ENCODE data around the gene SQOR. TPM values are rescaled to one million over a fixed set of nuclear protein-coding genes. Genes with fewer than 3 reads are reported as not detected.

Gene SQOR
- total and polyA plus RNA-seq, 2 experiments from 2014 or later = 0.23 TPM; not detected in 1

- no peak for TF ChIP-seq CTCF (conservative IDR thresholded peaks at IDR 0.05; ENCODE audit: low read depth in 2 of 2)
Measured at GRCh38 chr15:45644437-45644836, 9.6 kb downstream of the SQOR start (continued).

GRCh38 chr15:45645026-45645980, 10.5 kb downstream of the SQOR start:
- H3K79me2 ChIP-seq (replicated peaks; ENCODE audit: insufficient read depth) = no peaks in the 10 kb centered on the region
- Mint-ChIP-seq H3K27ac (no peak overlapping the region), H3K9me3 (peaks cover 68% of the 10 kb centered on the region), H3K4me1 (no peaks in the 10 kb centered on the region), H3K4me3 (no peak overlapping the region), H3K27me3 (ENCODE audit: insufficient read depth, low read depth, poor library complexity) (peaks cover 1% of the 10 kb centered on the region), H3K36me3 (ENCODE audit: low read depth) (peaks cover 2% of the 10 kb centered on the region; the same call in 2 of the 3 replicates)
- no peaks in the 10 kb centered on the region for H4K20me1 ChIP-seq (replicated peaks; ENCODE audit: insufficient read depth)
- no peaks in the 10 kb centered on the region for H3F3A ChIP-seq (replicated peaks; ENCODE audit: low read depth)
- H3K4me1 ChIP-seq (ENCODE audit: insufficient read depth) = no peaks in the 10 kb centered on the region
- H3K27ac ChIP-seq (ENCODE audit: low read depth) = no peak overlapping the region
- no peak overlapping the region for H2AFZ ChIP-seq
- DNase-seq (ENCODE audit: low spot score) = no peak
- no peaks in the 10 kb centered on the region for H3K36me3 ChIP-seq (ENCODE audit: insufficient read depth)
- no peak for ATAC-seq
- no peak overlapping the region for H3K4me2 ChIP-seq
- H3K4me3 ChIP-seq = no peak overlapping the region
- H3K9me2 ChIP-seq (ENCODE audit: insufficient read depth) = no peaks in the 10 kb centered on the region
- no peaks in the 10 kb centered on the region for H3K27me3 ChIP-seq (ENCODE audit: insufficient read depth)
- TF ChIP-seq REST (IDR thresholded peaks at IDR 0.05; ENCODE audit: unreplicated experiment) = no peak
- TF ChIP-seq ZNF114 (CRISPR knock-in tag; IDR thresholded peaks at IDR 0.05) = no peak
- no peak for TF ChIP-seq ETS1 (IDR thresholded peaks at IDR 0.05)
- no peak for TF ChIP-seq ZNF331 (CRISPR knock-in tag; IDR thresholded peaks at IDR 0.05; ENCODE audit: low read depth)
- no peak for TF ChIP-seq POLR2AphosphoS5 (IDR thresholded peaks at IDR 0.05; ENCODE audit: low read depth)
- no peak for TF ChIP-seq EZH2 (IDR thresholded peaks at IDR 0.05; ENCODE audit: low read depth, unreplicated experiment)
- TF ChIP-seq STAT1 (IDR thresholded peaks at IDR 0.05; ENCODE audit: unreplicated experiment) = no peak
- TF ChIP-seq ZNF462 (CRISPR knock-in tag; IDR thresholded peaks at IDR 0.05) = no peak
- TF ChIP-seq EZH2phosphoT487 (IDR thresholded peaks at IDR 0.05; ENCODE audit: unreplicated experiment) = no peak
- no peak for TF ChIP-seq CREB1 (CRISPR knock-in tag; IDR thresholded peaks at IDR 0.05; ENCODE audit: low read depth)

Data from GM23338 (cell line).